Sigmoid colon (tissue), 4 donors: ENCODE data around the gene KCNAB1.

ENCODE experiments used
- EP300 ChIP-seq, 4 donors: sonication (generic); formaldehyde crosslinking; IDR thresholded peaks; one replicate each; pipeline ENCODE4 v1.6.1; 2017; ENCODE audit warnings: antibody characterized with exemption in 4 of 4
- POLR2A ChIP-seq, 2 donors: fragments of 450-650 bp; IDR thresholded peaks; one replicate each; pipeline ENCODE4 v1.6.1; 2016; ENCODE audit warnings: antibody characterized with exemption in 2 of 2, mild to moderate bottlenecking in 2 of 2, moderate library complexity in 2 of 2
- POLR2AphosphoS5 ChIP-seq, 4 donors: sonication (generic); formaldehyde crosslinking; IDR thresholded peaks; one replicate each; pipeline ENCODE4 v1.6.1; 2017; ENCODE audit warnings: antibody characterized with exemption in 4 of 4
- TF ChIP-seq, protein P1 (sequence below), 4 experiments: fragments of 450-650 bp in 3 of 4; fragments of 200-600 bp in 1 of 4; IDR thresholded peaks; one replicate each; pipeline ENCODE4 v1.5.1; 2016 to 2019; ENCODE audit warnings: antibody characterized with exemption in 4 of 4, mild to moderate bottlenecking in 3 of 4, moderate library complexity in 2 of 4

DNA sequence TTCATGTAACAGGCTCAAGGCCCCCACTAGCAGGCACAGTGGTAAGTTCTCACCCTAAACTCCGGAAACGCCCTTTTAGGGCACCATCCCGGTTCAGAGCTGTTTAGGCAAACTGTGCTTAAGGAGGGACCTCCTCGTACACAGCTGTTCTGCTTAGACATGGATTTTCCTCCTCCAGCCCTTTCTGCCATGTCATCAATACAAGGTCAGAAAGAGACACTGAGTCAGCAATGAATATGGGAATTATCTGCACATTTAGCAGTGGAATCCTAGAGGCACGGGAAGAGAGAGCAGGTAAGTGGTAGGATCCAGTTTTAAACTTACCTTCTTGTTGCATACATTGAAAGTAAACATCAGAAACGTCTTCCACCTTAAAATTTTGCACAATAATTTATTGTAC, 107.3 kb downstream of the KCNAB1 start:
- TF ChIP-seq, protein P1, sequence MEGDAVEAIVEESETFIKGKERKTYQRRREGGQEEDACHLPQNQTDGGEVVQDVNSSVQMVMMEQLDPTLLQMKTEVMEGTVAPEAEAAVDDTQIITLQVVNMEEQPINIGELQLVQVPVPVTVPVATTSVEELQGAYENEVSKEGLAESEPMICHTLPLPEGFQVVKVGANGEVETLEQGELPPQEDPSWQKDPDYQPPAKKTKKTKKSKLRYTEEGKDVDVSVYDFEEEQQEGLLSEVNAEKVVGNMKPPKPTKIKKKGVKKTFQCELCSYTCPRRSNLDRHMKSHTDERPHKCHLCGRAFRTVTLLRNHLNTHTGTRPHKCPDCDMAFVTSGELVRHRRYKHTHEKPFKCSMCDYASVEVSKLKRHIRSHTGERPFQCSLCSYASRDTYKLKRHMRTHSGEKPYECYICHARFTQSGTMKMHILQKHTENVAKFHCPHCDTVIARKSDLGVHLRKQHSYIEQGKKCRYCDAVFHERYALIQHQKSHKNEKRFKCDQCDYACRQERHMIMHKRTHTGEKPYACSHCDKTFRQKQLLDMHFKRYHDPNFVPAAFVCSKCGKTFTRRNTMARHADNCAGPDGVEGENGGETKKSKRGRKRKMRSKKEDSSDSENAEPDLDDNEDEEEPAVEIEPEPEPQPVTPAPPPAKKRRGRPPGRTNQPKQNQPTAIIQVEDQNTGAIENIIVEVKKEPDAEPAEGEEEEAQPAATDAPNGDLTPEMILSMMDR (IDR thresholded peaks at IDR 0.05), result no peak
- TF ChIP-seq POLR2A (IDR thresholded peaks at IDR 0.05) (no peak), POLR2AphosphoS5 (IDR thresholded peaks at IDR 0.05) (no peak), EP300 (IDR thresholded peaks at IDR 0.05) (no peak)
